Mammary epithelial cell (primary cell): Measurements from ENCODE around the gene CDS2.

ENCODE experiments used
- EZH2 ChIP-seq: IDR thresholded peaks from 2 replicates; pipeline ENCODE4 v1.6.1; 2012; ENCODE audit warnings: low read length, inconsistent platforms, borderline replicate concordance
- TF ChIP-seq, protein P1 (sequence below), 2 donors: IDR thresholded peaks in 1 of 2; conservative IDR thresholded peaks in 1 of 2; 2 replicates each; pipeline ENCODE4 v1.5.1; 2011 to 2012; ENCODE audit warnings: inconsistent platforms in 2 of 2, low read length in 2 of 2, mild to moderate bottlenecking in 2 of 2, control low read depth in 1 of 2, low read depth in 1 of 2; ENCODE audit not compliant: insufficient read depth in 1 of 2; ENCODE audit errors: extremely low read depth in 1 of 2

DNA sequence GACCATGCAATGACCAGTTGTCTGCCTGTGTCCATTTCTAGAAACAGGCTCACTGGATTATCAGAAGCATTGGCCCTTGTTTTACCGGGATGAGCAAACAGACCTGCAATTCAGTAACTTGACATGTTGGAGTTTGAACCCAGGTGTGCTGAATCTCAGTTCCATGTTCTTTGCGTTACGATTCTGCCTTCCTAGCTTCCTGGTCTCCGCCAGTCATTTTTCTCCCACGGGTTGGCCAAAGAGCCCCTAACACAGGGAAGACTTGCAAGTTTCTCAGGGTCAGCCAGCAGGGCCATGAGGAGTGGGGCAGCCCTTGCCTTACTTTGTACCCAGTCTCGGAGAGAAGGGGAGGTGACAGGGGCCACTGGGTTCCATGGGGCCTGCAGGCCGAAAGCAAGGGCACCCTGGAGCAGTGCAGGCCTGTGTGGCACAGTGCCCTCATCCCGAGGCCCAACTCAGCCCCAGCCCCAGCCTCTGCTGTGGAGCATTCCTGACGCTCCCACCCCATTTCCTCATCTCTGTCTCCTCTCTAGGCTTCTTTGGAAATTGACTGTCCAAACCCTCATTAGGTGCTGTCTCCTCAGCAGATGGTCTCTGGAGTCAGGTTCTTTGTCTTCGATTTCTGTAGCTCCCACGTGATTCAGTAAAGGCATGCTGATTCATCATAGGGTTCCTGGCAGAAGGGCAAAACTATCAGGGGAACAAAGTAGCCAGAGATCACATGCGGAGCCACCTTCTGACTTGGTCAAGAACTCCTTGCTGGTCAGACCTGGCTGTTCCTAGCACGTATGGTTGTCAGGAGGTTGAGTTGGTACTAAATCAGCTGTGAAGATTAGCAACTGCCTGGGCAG lies 23.6 kb downstream of the CDS2 start:
- TF ChIP-seq EZH2 = no peak
- TF ChIP-seq, protein P1, sequence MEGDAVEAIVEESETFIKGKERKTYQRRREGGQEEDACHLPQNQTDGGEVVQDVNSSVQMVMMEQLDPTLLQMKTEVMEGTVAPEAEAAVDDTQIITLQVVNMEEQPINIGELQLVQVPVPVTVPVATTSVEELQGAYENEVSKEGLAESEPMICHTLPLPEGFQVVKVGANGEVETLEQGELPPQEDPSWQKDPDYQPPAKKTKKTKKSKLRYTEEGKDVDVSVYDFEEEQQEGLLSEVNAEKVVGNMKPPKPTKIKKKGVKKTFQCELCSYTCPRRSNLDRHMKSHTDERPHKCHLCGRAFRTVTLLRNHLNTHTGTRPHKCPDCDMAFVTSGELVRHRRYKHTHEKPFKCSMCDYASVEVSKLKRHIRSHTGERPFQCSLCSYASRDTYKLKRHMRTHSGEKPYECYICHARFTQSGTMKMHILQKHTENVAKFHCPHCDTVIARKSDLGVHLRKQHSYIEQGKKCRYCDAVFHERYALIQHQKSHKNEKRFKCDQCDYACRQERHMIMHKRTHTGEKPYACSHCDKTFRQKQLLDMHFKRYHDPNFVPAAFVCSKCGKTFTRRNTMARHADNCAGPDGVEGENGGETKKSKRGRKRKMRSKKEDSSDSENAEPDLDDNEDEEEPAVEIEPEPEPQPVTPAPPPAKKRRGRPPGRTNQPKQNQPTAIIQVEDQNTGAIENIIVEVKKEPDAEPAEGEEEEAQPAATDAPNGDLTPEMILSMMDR (conservative IDR thresholded peaks at IDR 0.05 in 1 of 2, IDR thresholded peaks at IDR 0.05 in 1 of 2; ENCODE audit: extremely low read depth in 1 of 2, insufficient read depth in 1 of 2, low read depth in 1 of 2, low read length in 2 of 2) = no peak
